ENCODE data around the gene BMF. TPM values are rescaled to one million over a fixed set of nuclear protein-coding genes. Genes with fewer than 3 reads are reported as not detected.

Gene BMF
- total and polyA plus RNA-seq, 2 of the 4 experiments (the other 2 are of a cell fraction): 2.4 to 2.9 TPM

DNA sequence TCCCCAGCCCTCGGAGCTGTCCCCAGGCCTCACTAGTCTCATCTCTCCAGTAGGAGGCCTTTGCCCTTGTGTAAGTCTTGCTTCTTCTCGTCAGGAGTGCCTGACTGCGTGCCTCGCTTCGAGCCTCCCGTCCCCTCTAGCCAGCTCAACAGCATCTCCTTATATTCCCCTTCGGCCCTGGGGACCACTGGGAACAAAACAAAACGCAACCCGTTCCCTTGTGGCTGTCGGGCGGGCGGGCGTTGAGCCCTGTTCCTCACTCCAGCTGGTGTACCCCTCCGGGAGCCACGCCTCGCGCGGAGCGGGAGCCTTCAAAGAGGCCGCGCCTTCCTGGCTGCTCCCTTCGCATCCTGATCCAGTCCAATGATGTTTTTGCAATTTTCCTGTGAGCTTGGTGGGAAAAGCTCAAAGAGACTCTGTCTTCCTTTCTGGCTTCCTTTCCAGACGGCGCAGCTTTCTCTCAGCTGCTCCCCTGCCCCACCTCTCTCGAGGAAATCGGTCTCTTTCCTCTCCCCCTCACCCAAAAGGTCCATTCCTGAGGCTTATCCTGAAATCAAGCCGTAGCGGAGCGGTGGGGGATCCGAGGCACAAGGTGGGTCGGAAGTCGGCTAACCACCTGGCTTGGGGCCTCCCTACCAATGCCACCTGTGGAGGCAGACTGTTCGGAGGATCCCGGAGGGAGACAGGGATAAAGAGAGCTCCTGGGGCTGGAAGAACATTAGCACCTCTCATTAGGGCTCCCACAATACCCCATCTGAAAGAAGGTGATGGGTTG lies 36.3 kb downstream of the BMF start:
- BruUV-seq (replicated peaks): no TSS peak
- H3K4me2 ChIP-seq (ENCODE audit: low read depth, low read length): no peak overlapping the region
- H3K56ac ChIP-seq (ENCODE audit: extremely low read depth, insufficient read depth, low read length): no peak overlapping the region
- no peak overlapping the region for H3K18ac ChIP-seq (ENCODE audit: low read depth, low read length)
- 83% methylated on average over 14 of the region's 34 CpGs; no CpG with 5 or more reads in 1 of the 2 experiments for WGBS, 2 experiments (ENCODE audit: extremely low coverage in 2 of 2, insufficient read length in 1 of 2)
- H2BK20ac ChIP-seq (ENCODE audit: low read depth, low read length): no peak overlapping the region
- peaks cover 11% of the 10 kb centered on the region for H3K4me1 ChIP-seq (ENCODE audit: control insufficient read depth, insufficient read depth, low read length)
- no peak overlapping the region for H2AK9ac ChIP-seq (replicated peaks; ENCODE audit: low read depth, low read length, poor library complexity)
- H2BK120ac ChIP-seq (ENCODE audit: low read depth, low read length): no peak overlapping the region
- H3K36me3 ChIP-seq (ENCODE audit: control insufficient read depth, insufficient read depth, low read length): no peaks in the 10 kb centered on the region
- H3K14ac ChIP-seq (replicated peaks; ENCODE audit: low read depth, low read length): no peak overlapping the region
- no peak overlapping the region for H3K27ac ChIP-seq (ENCODE audit: insufficient read depth, low read length)
- no peak overlapping the region for H4K5ac ChIP-seq (ENCODE audit: low read depth, low read length)
- H4K8ac ChIP-seq (ENCODE audit: low read depth in 2 of 2, low read length in 2 of 2): no peak overlapping the region
- intact Hi-C loops (cut with micrococcal nuclease) (no loop called here), dilution Hi-C loops (cut with HindIII; ENCODE audit: low sequenced_read_pairs, unreplicated experiment) (no loop called here), in situ Hi-C loops (cut with MboI; ENCODE audit: low sequenced_read_pairs) (no loop called here)
- H3K9me3 ChIP-seq (ENCODE audit: control insufficient read depth, insufficient read depth, low read length): no peaks in the 10 kb centered on the region
- H3K4ac ChIP-seq (ENCODE audit: low read depth, low read length): no peak overlapping the region
- H2BK15ac ChIP-seq (ENCODE audit: low read depth, low read length): no peak overlapping the region
- H4K91ac ChIP-seq (ENCODE audit: insufficient read depth, low read depth, low read length): no peak overlapping the region
- peaks cover 6% of the 10 kb centered on the region; the same call in 1 of the 2 replicates for H3K9me1 ChIP-seq (ENCODE audit: insufficient read depth, low read length)
- no peaks in the 10 kb centered on the region for H3K79me1 ChIP-seq (ENCODE audit: low read depth in 1 of 2, low read length in 2 of 2)
- DNase-seq (no peak), ATAC-seq (ENCODE audit: low read depth) (no peak)
- peak overlapping the region; percentile 2; the same call in 1 of the 2 replicates for H2AK5ac ChIP-seq (ENCODE audit: low read depth, low read length)
- H2AFZ ChIP-seq (replicated peaks; ENCODE audit: low read length, poor library complexity): peak overlapping the region; percentile 58
- no peak overlapping the region for H2BK5ac ChIP-seq (ENCODE audit: low read depth, low read length, poor library complexity, severe bottlenecking)
- POLR2A ChIA-PET (ENCODE audit: unreplicated experiment): no interaction called here
- no peak overlapping the region for H3K9ac ChIP-seq (ENCODE audit: low read depth, low read length)
- CTCF ChIA-PET: no interaction called here
- TF ChIP-seq, protein P1, sequence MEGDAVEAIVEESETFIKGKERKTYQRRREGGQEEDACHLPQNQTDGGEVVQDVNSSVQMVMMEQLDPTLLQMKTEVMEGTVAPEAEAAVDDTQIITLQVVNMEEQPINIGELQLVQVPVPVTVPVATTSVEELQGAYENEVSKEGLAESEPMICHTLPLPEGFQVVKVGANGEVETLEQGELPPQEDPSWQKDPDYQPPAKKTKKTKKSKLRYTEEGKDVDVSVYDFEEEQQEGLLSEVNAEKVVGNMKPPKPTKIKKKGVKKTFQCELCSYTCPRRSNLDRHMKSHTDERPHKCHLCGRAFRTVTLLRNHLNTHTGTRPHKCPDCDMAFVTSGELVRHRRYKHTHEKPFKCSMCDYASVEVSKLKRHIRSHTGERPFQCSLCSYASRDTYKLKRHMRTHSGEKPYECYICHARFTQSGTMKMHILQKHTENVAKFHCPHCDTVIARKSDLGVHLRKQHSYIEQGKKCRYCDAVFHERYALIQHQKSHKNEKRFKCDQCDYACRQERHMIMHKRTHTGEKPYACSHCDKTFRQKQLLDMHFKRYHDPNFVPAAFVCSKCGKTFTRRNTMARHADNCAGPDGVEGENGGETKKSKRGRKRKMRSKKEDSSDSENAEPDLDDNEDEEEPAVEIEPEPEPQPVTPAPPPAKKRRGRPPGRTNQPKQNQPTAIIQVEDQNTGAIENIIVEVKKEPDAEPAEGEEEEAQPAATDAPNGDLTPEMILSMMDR (conservative IDR thresholded peaks at IDR 0.05; ENCODE audit: low read depth, low read length): no peak
- no peak for TF ChIP-seq SMC3 (IDR thresholded peaks at IDR 0.05; ENCODE audit: low read depth, low read length)
- TF ChIP-seq BHLHE40 (IDR thresholded peaks at IDR 0.05; ENCODE audit: low read depth, low read length): no peak
- TF ChIP-seq MAFK (IDR thresholded peaks at IDR 0.05; ENCODE audit: low read depth, low read length): no peak
- no peak for TF ChIP-seq CEBPB (IDR thresholded peaks at IDR 0.05; ENCODE audit: low read depth, low read length)
- no peaks in the 10 kb centered on the region for H4K20me1 ChIP-seq (ENCODE audit: insufficient read depth, low read length)
- no peak overlapping the region for H3K23ac ChIP-seq (ENCODE audit: low read depth, low read length)
- H3K27me3 ChIP-seq (ENCODE audit: control insufficient read depth, insufficient read depth, low read length): no peaks in the 10 kb centered on the region
- H3K4me3 ChIP-seq (ENCODE audit: insufficient read depth, low read depth, low read length): no peak overlapping the region
